H1 (cell line): ENCODE measurements around the gene TMEM237. TPM values are rescaled to one million over a fixed set of nuclear protein-coding genes. Genes with fewer than 3 reads are reported as not detected.

Experiments used
- CTCF ChIA-PET: fragments of 300-600 bp; sonication (Branson Sonifier 250); formaldehyde crosslinking; loops from one replicate; lab custom pipeline; 2021; ENCODE audit not compliant: partially characterized antibody; lab: Charles Lee
- POLR2A ChIA-PET: fragments of 300-600 bp; sonication (Branson Sonifier 250); formaldehyde crosslinking; loops from one replicate; lab custom pipeline; 2021; ENCODE audit warnings: inconsistent platforms; ENCODE audit not compliant: partially characterized antibody; lab: Charles Lee
- DNase-seq, 2 experiments: peaks; one replicate each; pipeline versions ENCODE4 v3.0.0 to v3.0.0-alpha.2; 2010 to 2022; ENCODE audit warnings: low spot score in 2 of 2, low read depth in 1 of 2, mixed read lengths in 1 of 2
- FAIRE-seq: peaks from 2 replicates; lab custom pipeline; 2011; peaks lifted over from hg19 to GRCh38; lab: Jason Lieb, UNC
- H2AFZ ChIP-seq: 2 replicates; pipeline ENCODE4 v1.8.1; 2012; ENCODE audit warnings: low read length, inconsistent platforms
- H2AK5ac ChIP-seq: 2 replicates; pipeline ENCODE4 v1.6.1; 2013; ENCODE audit warnings: low read depth, low read length
- H2BK120ac ChIP-seq: replicated peaks from 2 replicates; pipeline ENCODE3; 2013; ENCODE audit warnings: low read depth, low read length, inconsistent platforms
- H2BK12ac ChIP-seq: 2 replicates; pipeline ENCODE4 v1.6.1; 2013; ENCODE audit warnings: low read depth, low read length
- H2BK15ac ChIP-seq: 2 replicates; pipeline ENCODE4 v1.6.1; 2013; ENCODE audit warnings: low read length
- H2BK20ac ChIP-seq: 2 replicates; pipeline ENCODE4 v1.6.1; 2013; ENCODE audit warnings: low read length
- H2BK5ac ChIP-seq: 2 replicates; pipeline ENCODE4 v1.6.1; 2013; ENCODE audit warnings: low read depth, low read length
- H3K14ac ChIP-seq: 2 replicates; pipeline ENCODE4 v1.6.1; 2013; ENCODE audit warnings: inconsistent platforms; ENCODE audit not compliant: insufficient read length
- H3K18ac ChIP-seq: 2 replicates; pipeline ENCODE4 v1.6.1; 2013; ENCODE audit warnings: low read length; ENCODE audit errors: extremely low read depth
- H3K23ac ChIP-seq: 2 replicates; pipeline ENCODE4 v1.6.1; 2013; ENCODE audit warnings: inconsistent platforms; ENCODE audit not compliant: insufficient read length
- H3K23me2 ChIP-seq: 2 replicates; pipeline ENCODE4 v1.6.1; 2013; ENCODE audit warnings: low read depth, low read length
- H3K27ac ChIP-seq: 2 replicates; pipeline ENCODE4 v1.6.1; 2011; ENCODE audit warnings: low read depth, low read length, inconsistent platforms
- H3K27me3 ChIP-seq, 4 experiments: replicated peaks in 1 of 4; 1 replicate in 1 of 4; 2 replicates in 3 of 4; pipeline versions ENCODE4 v1.6.1 to v1.8.1; 2011 to 2013; ENCODE audit warnings: low read length in 3 of 4, mild to moderate bottlenecking in 3 of 4, inconsistent platforms in 2 of 4, mixed read lengths in 2 of 4, moderate library complexity in 1 of 4; ENCODE audit not compliant: control insufficient read depth in 3 of 4, insufficient read depth in 3 of 4; ENCODE audit errors: extremely low read depth in 1 of 4
- H3K36me3 ChIP-seq, 4 experiments: 2 replicates each; pipeline versions ENCODE4 v1.6.1 to v1.8.1; 2011 to 2013; ENCODE audit warnings: mild to moderate bottlenecking in 4 of 4, low read length in 3 of 4, moderate library complexity in 2 of 4, control low read depth in 1 of 4, inconsistent platforms in 1 of 4; ENCODE audit not compliant: insufficient read depth in 4 of 4, control insufficient read depth in 2 of 4
- H3K4ac ChIP-seq: replicated peaks from 2 replicates; pipeline ENCODE3; 2013; ENCODE audit warnings: low read length, low read depth, mixed read lengths, inconsistent platforms; ENCODE audit not compliant: insufficient read length
- H3K4me1 ChIP-seq, 4 experiments: replicated peaks in 1 of 4; 1 replicate in 1 of 4; 2 replicates in 3 of 4; pipeline versions ENCODE4 v1.6.1 to v1.8.1; 2011 to 2013; ENCODE audit warnings: low read length in 3 of 4, inconsistent platforms in 2 of 4, mixed read lengths in 1 of 4; ENCODE audit not compliant: insufficient read depth in 4 of 4, control insufficient read depth in 3 of 4
- H3K4me2 ChIP-seq, 2 experiments: 2 replicates each; pipeline versions ENCODE4 v1.6.1 to v1.8.1; 2011 to 2013; ENCODE audit warnings: low read depth in 2 of 2, low read length in 2 of 2, control low read depth in 1 of 2, inconsistent platforms in 1 of 2, mild to moderate bottlenecking in 1 of 2; ENCODE audit not compliant: insufficient read depth in 1 of 2
- H3K4me3 ChIP-seq, 4 experiments: fragments of 200-600, 300-600 bp in 1 of 4; sonication (generic), shearing (Covaris generic), sonication (Bioruptor Twin) in 1 of 4; 2 replicates each; pipeline versions ENCODE4 v1.5.1 to v1.8.1; 2011 to 2016; ENCODE audit warnings: low read length in 4 of 4, low read depth in 3 of 4, control low read depth in 2 of 4, inconsistent platforms in 2 of 4, mild to moderate bottlenecking in 2 of 4, mixed read lengths in 1 of 4, moderate library complexity in 1 of 4; ENCODE audit not compliant: insufficient read depth in 2 of 4; ENCODE audit errors: extremely low read depth in 1 of 4
- H3K56ac ChIP-seq: replicated peaks from 2 replicates; pipeline ENCODE3; 2013; ENCODE audit warnings: low read depth, mild to moderate bottlenecking, mixed read lengths, low read length, inconsistent platforms; ENCODE audit not compliant: insufficient read length
- H3K79me1 ChIP-seq: 2 replicates; pipeline ENCODE4 v1.6.1; 2013; ENCODE audit warnings: low read depth, low read length, control low read depth
- H3K79me2 ChIP-seq, 2 experiments: 2 replicates each; pipeline versions ENCODE4 v1.6.1 to v1.8.1; 2012 to 2013; ENCODE audit warnings: low read length in 2 of 2, mild to moderate bottlenecking in 2 of 2, inconsistent platforms in 1 of 2; ENCODE audit not compliant: insufficient read depth in 2 of 2, control insufficient read depth in 1 of 2
- H3K9ac ChIP-seq, 4 experiments: replicated peaks in 1 of 4; 1 replicate in 1 of 4; 2 replicates in 3 of 4; pipeline versions ENCODE4 v1.6.1 to v1.8.1; 2011 to 2013; ENCODE audit warnings: low read depth in 3 of 4, low read length in 3 of 4, control low read depth in 2 of 4, mild to moderate bottlenecking in 2 of 4, moderate library complexity in 2 of 4, inconsistent platforms in 1 of 4; ENCODE audit errors: extremely low read depth in 1 of 4
- H3K9me3 ChIP-seq, 2 experiments: 2 replicates each; pipeline versions ENCODE4 v1.6.1 to v1.8.1; 2012 to 2013; ENCODE audit warnings: mild to moderate bottlenecking in 2 of 2, moderate library complexity in 2 of 2, control low read depth in 1 of 2, inconsistent platforms in 1 of 2, low read depth in 1 of 2, low read length in 1 of 2, mixed read lengths in 1 of 2; ENCODE audit not compliant: insufficient read depth in 2 of 2
- H4K20me1 ChIP-seq, 2 experiments: replicated peaks in 1 of 2; 2 replicates each; pipeline versions ENCODE3 to v1.8.1; 2011 to 2013; ENCODE audit warnings: inconsistent platforms in 2 of 2, low read length in 2 of 2, mild to moderate bottlenecking in 1 of 2; ENCODE audit not compliant: insufficient read depth in 2 of 2, control insufficient read depth in 1 of 2
- H4K5ac ChIP-seq: 2 replicates; pipeline ENCODE4 v1.6.1; 2013; ENCODE audit warnings: low read length, low read depth, mixed read lengths, inconsistent platforms; ENCODE audit not compliant: insufficient read length
- H4K8ac ChIP-seq: 2 replicates; pipeline ENCODE4 v1.8.0; 2013; ENCODE audit warnings: mild to moderate bottlenecking, moderate library complexity, low read length, inconsistent platforms; ENCODE audit not compliant: insufficient read depth; ENCODE audit errors: extremely low read depth
- H4K91ac ChIP-seq: replicated peaks from 2 replicates; pipeline ENCODE3; 2013; ENCODE audit warnings: low read length, mixed read lengths, inconsistent platforms; ENCODE audit not compliant: insufficient read length
- BACH1 ChIP-seq: IDR thresholded peaks from 2 replicates; pipeline ENCODE4 v1.6.1; 2012; ENCODE audit warnings: low read length, improper control_type of control experiment
- CBX8 ChIP-seq: fragments of 300-800, 300-1000 bp; sonication (generic); IDR thresholded peaks from 2 replicates; pipeline ENCODE4 v1.7.1; 2016; ENCODE audit warnings: low read depth, low read length, borderline replicate concordance
- KDM4A ChIP-seq: IDR thresholded peaks from one replicate; pipeline ENCODE4 v1.7.1; 2012; ENCODE audit warnings: low read depth, mild to moderate bottlenecking, moderate library complexity, low read length, inconsistent platforms; ENCODE audit not compliant: severe bottlenecking
- WGBS, 2 experiments: shearing (Covaris generic) in 1 of 2; methylation state at CpG; one replicate each; pipeline versions ENCODE4 v1.1.6 to v1.1.7; 2013 to 2015; ENCODE audit warnings: low lambda C conversion rate in 2 of 2, mixed read lengths in 2 of 2, inconsistent platforms in 1 of 2, low coverage in 1 of 2, missing lambda C conversion rate in 1 of 2; ENCODE audit not compliant: insufficient replicate concordance in 2 of 2, insufficient coverage in 1 of 2, insufficient read length in 1 of 2; ENCODE audit errors: extremely low coverage in 1 of 2, missing lambda C conversion rate in 1 of 2; 5-methylcytosine and 5-hydroxymethylcytosine counted together
- polyA plus RNA-seq, 7 experiments: library from polyadenylated mRNA; depleted of rRNA in 3 of 7; stranded (reverse) in 5 of 7; unstranded in 2 of 7; fragments of >200 nt in 5 of 7; fragments of 200-250 nt in 2 of 7; gene quantifications; 1 replicate in 5 of 7; 2 replicates in 1 of 7; 4 replicates in 1 of 7; pipeline versions ENCODE4 v1.2.1 to v1.2.3, GENCODE V29; 2011 to 2013; ENCODE audit warnings: missing spikeins in 2 of 7, mixed read lengths in 2 of 7
- total RNA-seq: library from RNA; stranded (reverse); fragmentation: NEBNext Ultra II Directional; extraction: Animal tissue kit (Norgen Biotek cat#: 25700); gene quantifications from 2 replicates; pipeline ENCODE4 v1.2.1, GENCODE V29; 2021

TMEM237 gene
- total and polyA plus RNA-seq, 2 of the 8 experiments (the other 6 are each of a cell fraction or from before 2014, with no cell fraction given), result 26.1 to 41.0 TPM

DNA sequence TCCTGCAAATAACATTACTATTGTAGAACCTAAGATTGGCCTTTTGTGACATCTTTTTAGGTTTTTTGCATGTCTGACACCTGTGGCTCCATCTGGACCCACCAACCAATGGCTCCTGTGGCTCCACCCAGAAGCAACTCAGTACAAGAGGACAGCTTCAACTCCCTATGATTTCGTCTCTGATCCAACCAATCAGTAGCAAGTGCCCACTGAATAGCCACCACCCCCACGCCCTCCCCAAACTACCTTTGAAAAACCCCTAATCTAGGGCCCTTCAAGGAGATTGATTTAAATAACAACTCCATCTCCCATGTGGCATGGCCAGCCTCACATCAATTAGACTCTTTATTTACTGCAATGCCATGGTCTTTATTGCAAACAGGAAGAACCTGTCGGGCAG, 31.5 kb upstream of the TMEM237 start:
- H3K23ac ChIP-seq, result no peak overlapping the region
- CTCF ChIA-PET, result no interaction called here
- no peaks in the 10 kb centered on the region for H3K9me3 ChIP-seq
- H3K23me2 ChIP-seq, result no peaks in the 10 kb centered on the region
- H2AK5ac ChIP-seq, result no peak overlapping the region
- H4K5ac ChIP-seq, result no peak overlapping the region
- H3K27me3 ChIP-seq, result no peaks in the 10 kb centered on the region
- H2BK120ac ChIP-seq, result no peak overlapping the region
- H3K18ac ChIP-seq, result no peak overlapping the region
- H3K14ac ChIP-seq, result no peak overlapping the region
- no peak for DNase-seq
- H2BK15ac ChIP-seq, result no peak overlapping the region
- no peak overlapping the region for H3K27ac ChIP-seq
- 81% methylated on average over 3 of the region's 3 CpGs; no CpG with 5 or more reads in 1 of the 2 experiments for WGBS, 2 experiments
- H3K56ac ChIP-seq, result no peak overlapping the region
- H3K4ac ChIP-seq, result no peak overlapping the region
- no peaks in the 10 kb centered on the region for H4K20me1 ChIP-seq
- POLR2A ChIA-PET, result no interaction called here
- H3K4me2 ChIP-seq, result no peak overlapping the region; a peak in 1 of 4 replicates
- peaks cover 0 to 6% (median 2%) of the 10 kb centered on the region in 4 experiments; a peak in 3 of 7 replicates for H3K4me1 ChIP-seq
- H2BK20ac ChIP-seq, result no peak overlapping the region
- H3K9ac ChIP-seq, result no peak overlapping the region
- H4K8ac ChIP-seq, result no peak overlapping the region
- no peaks in the 10 kb centered on the region for H3K79me2 ChIP-seq
- H3K4me3 ChIP-seq, result no peak overlapping the region
- no peaks in the 10 kb centered on the region for H3K36me3 ChIP-seq
- no peaks in the 10 kb centered on the region for H3K79me1 ChIP-seq
- no peak overlapping the region for H2BK12ac ChIP-seq
- H2BK5ac ChIP-seq, result no peak overlapping the region
- H2AFZ ChIP-seq, result no peak overlapping the region
- no peak for FAIRE-seq
- H4K91ac ChIP-seq, result no peak overlapping the region
- TF ChIP-seq KDM4A (no peak), BACH1 (no peak), CBX8 (no peak)
